Peyer's patch (tissue), 4 donors: ENCODE results near the gene SLC39A9.

Experiments
- POLR2A ChIP-seq, 2 donors: fragments of 450-650 bp; IDR thresholded peaks; one replicate each; pipeline ENCODE4 v1.5.1; 2017; ENCODE audit warnings: antibody characterized with exemption in 2 of 2, mild to moderate bottlenecking in 2 of 2, moderate library complexity in 2 of 2
- TF ChIP-seq, protein P1 (sequence below), 6 experiments: fragments of 450-650 bp in 4 of 6; fragments of 200-600 bp in 2 of 6; sonication (generic) in 1 of 6; IDR thresholded peaks; one replicate each; pipeline ENCODE4 v1.5.1; 2017 to 2019; ENCODE audit warnings: antibody characterized with exemption in 6 of 6, mild to moderate bottlenecking in 3 of 6, moderate library complexity in 1 of 6

DNA sequence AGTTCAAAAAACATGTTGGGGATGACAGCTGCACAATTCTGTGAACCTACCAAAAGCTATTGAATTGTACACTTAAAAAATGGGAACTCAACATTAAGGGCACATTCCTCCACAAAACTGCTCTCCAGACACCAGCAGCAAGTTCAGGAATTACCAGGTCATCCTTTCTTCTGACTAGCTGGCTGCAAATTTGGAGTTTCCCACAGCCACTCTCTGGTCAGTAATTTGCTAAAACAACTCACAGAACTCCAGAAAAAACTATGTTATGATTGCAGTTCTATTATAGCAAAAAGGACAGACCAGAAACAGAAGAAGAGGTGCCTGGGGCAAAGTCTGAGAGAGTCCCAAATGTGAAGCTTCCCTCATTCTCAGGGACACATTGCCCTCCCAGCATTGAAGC lies 65.9 kb downstream of the SLC39A9 start:
- TF ChIP-seq, protein P1, sequence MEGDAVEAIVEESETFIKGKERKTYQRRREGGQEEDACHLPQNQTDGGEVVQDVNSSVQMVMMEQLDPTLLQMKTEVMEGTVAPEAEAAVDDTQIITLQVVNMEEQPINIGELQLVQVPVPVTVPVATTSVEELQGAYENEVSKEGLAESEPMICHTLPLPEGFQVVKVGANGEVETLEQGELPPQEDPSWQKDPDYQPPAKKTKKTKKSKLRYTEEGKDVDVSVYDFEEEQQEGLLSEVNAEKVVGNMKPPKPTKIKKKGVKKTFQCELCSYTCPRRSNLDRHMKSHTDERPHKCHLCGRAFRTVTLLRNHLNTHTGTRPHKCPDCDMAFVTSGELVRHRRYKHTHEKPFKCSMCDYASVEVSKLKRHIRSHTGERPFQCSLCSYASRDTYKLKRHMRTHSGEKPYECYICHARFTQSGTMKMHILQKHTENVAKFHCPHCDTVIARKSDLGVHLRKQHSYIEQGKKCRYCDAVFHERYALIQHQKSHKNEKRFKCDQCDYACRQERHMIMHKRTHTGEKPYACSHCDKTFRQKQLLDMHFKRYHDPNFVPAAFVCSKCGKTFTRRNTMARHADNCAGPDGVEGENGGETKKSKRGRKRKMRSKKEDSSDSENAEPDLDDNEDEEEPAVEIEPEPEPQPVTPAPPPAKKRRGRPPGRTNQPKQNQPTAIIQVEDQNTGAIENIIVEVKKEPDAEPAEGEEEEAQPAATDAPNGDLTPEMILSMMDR (IDR thresholded peaks at IDR 0.05), result no peak
- no peak for TF ChIP-seq POLR2A (IDR thresholded peaks at IDR 0.05)
